Measurements from ENCODE around the gene CNTNAP4. TPM values are rescaled to one million over a fixed set of nuclear protein-coding genes. Genes with fewer than 3 reads are reported as not detected.

The CNTNAP4 gene
- total and polyA plus RNA-seq, 2 of the 8 experiments (the other 6 are each of a cell fraction or from before 2014, with no cell fraction given): not detected

GRCh38 chr16:76336112-76336511, 58.9 kb downstream of the CNTNAP4 start:
- POLR2A ChIA-PET (ENCODE audit: partially characterized antibody): no interaction called here
- no peak overlapping the region for H2BK20ac ChIP-seq (ENCODE audit: low read length)
- WGBS, 2 experiments (ENCODE audit: extremely low coverage in 1 of 2, insufficient coverage in 1 of 2, insufficient read length in 1 of 2, insufficient replicate concordance in 2 of 2, low coverage in 1 of 2, low lambda C conversion rate in 2 of 2, missing lambda C conversion rate in 1 of 2): 93% methylated on average over 1 of the region's 1 CpG; no CpG with 5 or more reads in 1 of the 2 experiments
- no peak overlapping the region for H4K91ac ChIP-seq (replicated peaks; ENCODE audit: insufficient read length, low read length)
- no peaks in the 10 kb centered on the region for H3K36me3 ChIP-seq (ENCODE audit: control insufficient read depth in 2 of 4, insufficient read depth in 4 of 4, low read length in 3 of 4)
- H2AFZ ChIP-seq (ENCODE audit: low read length): no peak overlapping the region
- H2BK120ac ChIP-seq (replicated peaks; ENCODE audit: low read depth, low read length): no peak overlapping the region
- no peak overlapping the region for H4K8ac ChIP-seq (ENCODE audit: extremely low read depth, insufficient read depth, low read length)
- no peak overlapping the region for H2BK5ac ChIP-seq (ENCODE audit: low read depth, low read length)
- H3K9me3 ChIP-seq (ENCODE audit: insufficient read depth in 2 of 2, low read depth in 1 of 2, low read length in 1 of 2): peaks cover 5 to 9% of the 10 kb centered on the region in 2 experiments; a peak in 2 of 4 replicates
- no peaks in the 10 kb centered on the region for H3K27me3 ChIP-seq (replicated peaks in 1 of 4; ENCODE audit: control insufficient read depth in 3 of 4, extremely low read depth in 1 of 4, insufficient read depth in 3 of 4, low read length in 3 of 4)
- no peak overlapping the region for H3K9ac ChIP-seq (replicated peaks in 1 of 4; ENCODE audit: extremely low read depth in 1 of 4, low read depth in 3 of 4, low read length in 3 of 4)
- no peak overlapping the region for H3K4ac ChIP-seq (replicated peaks; ENCODE audit: insufficient read length, low read depth, low read length)
- no peak overlapping the region for H2AK5ac ChIP-seq (ENCODE audit: low read depth, low read length)
- H3K18ac ChIP-seq (ENCODE audit: extremely low read depth, low read length): no peak overlapping the region
- CTCF ChIA-PET (ENCODE audit: partially characterized antibody): interaction anchor here (1.0 kb wide), 1 partner anchor 20 kb away, joined by 3 read pairs; no protein-coding TSS in a partner anchor
- no peak overlapping the region for H3K27ac ChIP-seq (ENCODE audit: low read depth, low read length)
- H3K4me2 ChIP-seq (ENCODE audit: insufficient read depth in 1 of 2, low read depth in 2 of 2, low read length in 2 of 2): no peak overlapping the region
- H3K79me2 ChIP-seq (ENCODE audit: control insufficient read depth in 1 of 2, insufficient read depth in 2 of 2, low read length in 2 of 2): no peaks in the 10 kb centered on the region
- H3K4me1 ChIP-seq (replicated peaks in 1 of 4; ENCODE audit: control insufficient read depth in 3 of 4, insufficient read depth in 4 of 4, low read length in 3 of 4): 0 out of 7 replicates have a peak, but pooled peaks cover 0 to 1% (median 0%) of the 10 kb centered on the region in 4 experiments
- no peak overlapping the region for H3K14ac ChIP-seq (ENCODE audit: insufficient read length)
- H2BK12ac ChIP-seq (ENCODE audit: low read depth, low read length): no peak overlapping the region
- FAIRE-seq: no peak
- H4K5ac ChIP-seq (ENCODE audit: insufficient read length, low read depth, low read length): no peak overlapping the region
- no peaks in the 10 kb centered on the region for H4K20me1 ChIP-seq (replicated peaks in 1 of 2; ENCODE audit: control insufficient read depth in 1 of 2, insufficient read depth in 2 of 2, low read length in 2 of 2)
- no peak for DNase-seq (ENCODE audit: low read depth in 1 of 2, low spot score in 2 of 2)
- H3K56ac ChIP-seq (replicated peaks; ENCODE audit: insufficient read length, low read depth, low read length): no peak overlapping the region
- H2BK15ac ChIP-seq (ENCODE audit: low read length): no peak overlapping the region
- no peak overlapping the region for H3K23ac ChIP-seq (ENCODE audit: insufficient read length)
- no peak overlapping the region for H3K4me3 ChIP-seq (ENCODE audit: extremely low read depth in 1 of 4, insufficient read depth in 2 of 4, low read depth in 3 of 4, low read length in 4 of 4)
- no peaks in the 10 kb centered on the region for H3K79me1 ChIP-seq (ENCODE audit: low read depth, low read length)
- H3K23me2 ChIP-seq (ENCODE audit: low read depth, low read length): no peaks in the 10 kb centered on the region
- TF ChIP-seq JUND (IDR thresholded peaks at IDR 0.05; ENCODE audit: low read length) (no peak), FOSL1 (IDR thresholded peaks at IDR 0.05; ENCODE audit: insufficient read depth, low read depth, low read length) (no peak), E2F6 (IDR thresholded peaks at IDR 0.05) (no peak), ATF3 (IDR thresholded peaks at IDR 0.05; ENCODE audit: insufficient read depth, low read depth, low read length) (no peak), RXRA (IDR thresholded peaks at IDR 0.05; ENCODE audit: insufficient read depth, low read depth, low read length) (no peak), SP1 (IDR thresholded peaks at IDR 0.05; ENCODE audit: low read depth, low read length) (no peak), POU5F1 (IDR thresholded peaks at IDR 0.05; ENCODE audit: low read depth, low read length) (no peak), GABPA (IDR thresholded peaks at IDR 0.05; ENCODE audit: borderline replicate concordance, insufficient read depth, low read length) (no peak), YY1 (IDR thresholded peaks at IDR 0.05; ENCODE audit: low read depth, low read length) (no peak)
